ENCODE measurements around the gene KLF16. TPM values are rescaled to one million over a fixed set of nuclear protein-coding genes. Genes with fewer than 3 reads are reported as not detected.

The KLF16 gene
- total and polyA plus RNA-seq, 9 of the 15 experiments (the other 6 are each of a cell fraction or from before 2014, with no cell fraction given), result 0.04 to 60.4 (median 6.8) TPM

GRCh38 chr19:1825909-1826556 is 37.3 kb downstream of the KLF16 start (continued):
- TF ChIP-seq ARID4B (CRISPR knock-in tag; IDR thresholded peaks at IDR 0.05), result peak; percentile 52; the same call in 1 of the 2 replicates
- peak; percentile 64 for TF ChIP-seq NBN (IDR thresholded peaks at IDR 0.05; ENCODE audit: low read depth)
- no peak for TF ChIP-seq POLR3G (IDR thresholded peaks at IDR 0.05; ENCODE audit: extremely low read depth, insufficient read length, insufficient replicate concordance)
- no peak for TF ChIP-seq NFIX (CRISPR knock-in tag; IDR thresholded peaks at IDR 0.05; ENCODE audit: low read depth)
- no peak for TF ChIP-seq ESRRB (CRISPR knock-in tag; IDR thresholded peaks at IDR 0.05; ENCODE audit: borderline replicate concordance)
- TF ChIP-seq ZNF274 (IDR thresholded peaks at IDR 0.05; ENCODE audit: borderline replicate concordance, low read depth, low read length), result no peak
- no peak for TF ChIP-seq NCOA4 (IDR thresholded peaks at IDR 0.05; ENCODE audit: partially characterized antibody)
- no peak for TF ChIP-seq ZNF174 (CRISPR knock-in tag; IDR thresholded peaks at IDR 0.05)
- TF ChIP-seq ETV5 (CRISPR knock-in tag; IDR thresholded peaks at IDR 0.05; ENCODE audit: low read depth), result 0 out of 2 replicates have a peak, but pooled peaks have one; percentile 11
- TF ChIP-seq ZNF408 (CRISPR knock-in tag; IDR thresholded peaks at IDR 0.05; ENCODE audit: low read depth), result no peak
- no peak for TF ChIP-seq ELF1 (tag; IDR thresholded peaks at IDR 0.05)
- no peak for TF ChIP-seq ESRRA (IDR thresholded peaks at IDR 0.05; ENCODE audit: borderline replicate concordance, low read depth)
- no peak for TF ChIP-seq PATZ1 (CRISPR knock-in tag; IDR thresholded peaks at IDR 0.05; ENCODE audit: borderline replicate concordance)
- peak; percentile 32; the same call in 1 of the 2 replicates for TF ChIP-seq HMGXB4 (CRISPR knock-in tag; IDR thresholded peaks at IDR 0.05)
- no peak for TF ChIP-seq FOXP1 (CRISPR knock-in tag; IDR thresholded peaks at IDR 0.05)
- no peak for TF ChIP-seq PKNOX1 (IDR thresholded peaks at IDR 0.05)
- no peak for TF ChIP-seq SMARCC2 (IDR thresholded peaks at IDR 0.05; ENCODE audit: low read depth)
- TF ChIP-seq ETV6 (IDR thresholded peaks at IDR 0.05; ENCODE audit: borderline replicate concordance in 1 of 2, low read depth in 2 of 2, low read length in 1 of 2), result no peak
- TF ChIP-seq ETV6 (CRISPR knock-in tag; IDR thresholded peaks at IDR 0.05; ENCODE audit: borderline replicate concordance), result no peak
